Fibroblast of skin of scalp (primary cell): Measurements from ENCODE around the gene LAMB4.
A peak's percentile ranks its signal among the peaks of the same experiment; 100 is the strongest.

Experiments
- DNase-seq: peaks from one replicate; pipeline ENCODE4 v3.0.0-alpha.2; 2013

LAMB4 gene

DNA sequence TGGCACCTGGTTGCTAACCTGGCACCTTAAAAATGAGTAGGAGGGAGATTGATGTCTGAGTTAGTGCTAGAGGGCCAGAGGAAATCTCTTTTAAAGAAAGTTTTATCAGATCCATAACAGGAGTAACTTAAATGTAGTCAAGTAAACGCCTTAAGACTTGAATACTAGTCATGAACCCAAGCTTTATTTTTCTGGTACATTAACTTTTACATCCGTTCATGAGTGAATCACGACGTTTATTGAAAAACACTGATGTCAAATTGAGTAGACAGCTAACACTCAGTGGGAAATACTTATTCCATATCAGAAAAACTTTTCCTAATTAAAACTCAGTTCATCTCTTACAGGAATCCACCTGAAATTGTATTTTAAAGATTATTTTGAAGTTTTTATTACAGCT, 120.3 kb downstream of the LAMB4 start:
- no peak for DNase-seq

DNA sequence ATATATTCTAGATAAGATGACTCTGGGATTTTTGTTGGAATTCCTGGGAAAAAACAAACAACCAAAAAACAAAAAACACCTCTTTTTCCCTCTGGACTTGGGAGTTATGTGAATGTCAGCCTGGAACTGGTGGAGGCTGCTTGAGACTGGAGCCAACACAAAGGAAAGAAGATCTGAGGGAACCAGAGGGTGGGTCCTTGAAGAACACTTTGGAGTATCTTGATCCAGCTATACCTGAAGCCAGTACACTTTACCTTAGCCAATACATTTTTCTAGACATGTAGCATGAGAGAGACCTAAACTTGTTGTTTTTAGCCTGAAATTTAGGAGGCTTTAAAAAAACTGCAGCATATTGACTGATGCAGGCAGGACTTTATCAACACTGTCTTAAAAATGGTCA, 121.3 kb downstream of the LAMB4 start:
- no peak for DNase-seq

DNA sequence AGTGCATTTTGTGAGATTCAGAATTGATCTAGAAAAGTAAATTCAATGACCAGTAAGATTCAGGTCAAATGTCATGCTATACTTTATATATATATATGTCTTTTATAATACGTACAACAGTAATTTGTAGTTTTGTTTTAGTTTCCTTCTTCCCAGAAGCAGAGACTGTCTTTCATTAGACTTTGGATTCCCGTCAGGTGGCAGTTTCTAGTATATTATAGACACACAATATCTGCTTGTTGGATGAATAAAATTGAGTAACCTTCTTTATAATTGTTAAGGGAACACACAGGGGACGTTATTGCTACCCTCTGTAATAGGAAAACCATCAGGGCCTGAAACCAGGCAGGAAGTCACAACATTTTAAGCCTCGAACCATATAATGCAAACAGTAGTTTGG, 121.9 kb downstream of the LAMB4 start:
- no peak for DNase-seq

DNA sequence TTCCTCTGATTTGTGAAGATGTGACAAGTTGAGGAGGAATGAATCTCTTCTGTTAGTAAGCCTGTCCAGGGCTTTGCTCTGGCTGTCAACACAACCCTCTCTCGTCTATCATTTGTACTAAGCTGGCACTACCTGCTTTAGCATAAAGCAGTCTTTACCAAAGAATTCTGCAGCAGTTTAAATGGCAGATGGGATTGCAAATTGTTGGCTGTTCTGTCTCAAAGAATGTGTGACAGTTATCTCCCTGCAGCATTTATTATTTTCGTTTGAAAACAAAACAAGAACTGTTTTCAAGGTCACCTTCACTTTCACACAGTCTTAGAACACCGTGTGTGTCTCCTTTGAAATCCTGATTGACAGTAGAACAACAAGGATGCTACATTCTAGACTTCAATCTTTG, 122.4 kb downstream of the LAMB4 start:
- DNase-seq, result no peak

DNA sequence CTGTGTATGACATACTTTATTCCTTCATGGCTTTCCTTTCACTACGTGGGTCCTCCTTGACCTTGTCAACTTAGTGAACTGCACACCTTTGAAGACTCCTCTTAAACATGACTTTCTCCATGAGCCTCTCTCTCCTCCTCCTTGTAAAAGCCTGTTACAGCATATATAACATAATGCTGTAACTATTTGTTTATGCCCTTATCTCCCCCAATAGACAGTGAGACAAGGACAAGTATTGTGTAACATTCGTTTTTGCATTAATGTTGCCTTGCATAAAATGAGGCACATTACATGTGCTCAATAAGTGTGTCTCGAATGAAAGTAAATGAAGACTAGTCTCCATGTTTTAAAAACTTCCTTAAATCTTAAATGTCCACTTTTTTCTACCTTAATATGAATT, 122.9 kb downstream of the LAMB4 start:
- no peak for DNase-seq

DNA sequence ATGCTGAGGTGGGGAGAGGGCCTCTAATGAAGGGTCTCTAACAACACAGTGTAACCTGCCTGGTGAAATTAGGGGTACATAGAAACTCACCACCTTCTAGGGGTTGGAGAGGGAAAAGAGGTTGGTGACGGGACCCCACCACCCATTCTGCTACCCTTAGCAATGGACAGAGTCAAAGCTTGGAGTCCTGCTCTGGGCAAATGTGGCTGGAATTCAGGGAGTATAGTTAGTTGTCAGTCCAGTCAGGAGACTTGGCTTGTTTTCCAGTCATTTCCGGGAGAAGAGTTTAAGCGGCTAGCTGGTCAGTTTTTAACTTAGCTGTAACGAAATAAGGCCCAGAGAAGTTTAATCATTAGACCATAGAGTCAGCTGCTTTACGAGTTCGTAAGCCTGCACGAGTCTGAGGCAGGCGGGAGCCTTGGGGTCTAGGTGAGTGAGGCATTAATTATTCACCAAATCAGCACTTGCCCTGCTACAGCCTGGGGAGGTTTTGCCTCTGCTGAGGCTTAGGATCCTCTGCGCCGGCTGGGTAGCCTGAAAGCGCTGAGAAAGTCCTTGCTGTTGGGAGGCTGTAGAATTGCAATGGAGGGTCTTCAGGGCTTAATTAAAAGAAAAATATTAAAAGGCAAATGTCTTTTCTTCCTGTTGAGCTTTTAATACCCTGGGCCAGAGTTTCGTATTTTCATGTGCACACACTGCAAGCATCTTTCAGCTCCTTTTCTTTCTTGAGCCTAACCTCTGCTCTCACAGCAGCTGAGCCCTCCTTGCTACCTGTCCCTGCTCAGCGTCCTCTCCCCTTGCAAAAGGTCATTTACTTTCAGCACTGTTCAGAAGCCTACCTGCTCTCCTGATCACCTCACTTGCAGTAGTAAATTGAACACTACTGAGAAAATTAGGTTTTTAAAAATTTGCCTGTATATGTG, 125.7 kb downstream of the LAMB4 start:
- no peak for DNase-seq

DNA sequence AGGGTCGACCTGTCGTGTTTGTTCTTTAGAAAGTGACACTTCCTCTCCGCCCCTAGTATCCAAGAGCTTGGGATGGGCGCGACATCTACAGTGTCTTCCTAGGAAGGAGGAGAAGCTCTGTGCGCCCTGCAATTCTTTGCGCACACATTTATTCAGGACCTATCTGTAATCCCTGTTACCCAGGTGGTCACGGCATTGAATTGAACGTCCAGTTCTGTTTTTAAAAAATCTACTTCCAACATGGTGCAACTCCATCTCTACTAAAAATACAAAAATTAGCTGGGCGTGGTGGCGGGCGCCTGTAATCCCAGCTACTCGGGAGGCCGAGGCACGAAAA, 126.6 kb downstream of the LAMB4 start:
- no peak for DNase-seq

DNA sequence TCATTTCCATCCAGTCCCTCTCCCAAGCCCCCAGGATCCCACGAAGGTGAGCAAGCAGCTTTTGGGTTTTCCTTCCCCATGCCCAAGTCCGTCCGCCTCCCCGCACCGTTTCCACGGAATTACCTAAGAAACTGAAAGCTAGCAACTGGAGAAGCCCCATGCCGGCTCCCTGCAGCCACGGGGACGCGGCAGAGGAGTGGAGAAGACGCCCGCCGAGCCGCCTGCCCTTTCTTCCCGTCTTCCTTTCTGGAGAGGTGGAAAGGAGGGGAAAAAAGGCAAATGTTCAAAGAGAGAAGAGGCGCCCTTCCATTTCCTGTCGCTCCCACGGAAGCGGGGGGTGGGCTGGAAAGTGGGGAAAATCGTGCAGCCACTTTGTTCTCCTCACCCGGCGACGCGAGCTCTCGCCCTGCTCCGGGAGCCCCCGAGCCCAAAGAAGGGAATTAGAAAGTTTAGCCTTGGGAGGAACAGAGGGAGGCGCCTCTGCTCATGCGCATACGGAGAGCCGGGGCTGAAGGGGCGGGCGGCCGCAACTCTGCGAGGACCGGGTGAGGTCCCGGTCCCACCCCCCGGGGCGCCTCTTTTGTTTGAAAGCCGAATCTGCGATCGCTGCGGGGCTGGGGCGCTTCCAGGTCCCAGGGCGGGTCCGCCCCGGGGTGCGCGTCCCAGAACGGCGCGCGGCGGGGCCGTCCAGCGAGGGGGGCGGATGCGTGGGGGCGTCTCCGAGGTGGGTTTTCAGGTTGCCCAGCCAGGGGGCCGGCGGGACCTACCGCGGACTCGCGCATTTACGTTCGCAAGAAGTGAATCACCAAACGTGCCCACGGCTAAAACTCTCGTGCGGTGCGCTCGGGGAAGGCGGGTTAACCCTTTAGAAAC, 127.2 kb downstream of the LAMB4 start, which contains the start of gene LAMB1:
Gene LAMB1 (minus strand): TSS at position 436 of the 873 bp plus-strand sequence. CDS start 276 bp downstream, at position 160.
- DNase-seq, result peak; percentile 85

DNA sequence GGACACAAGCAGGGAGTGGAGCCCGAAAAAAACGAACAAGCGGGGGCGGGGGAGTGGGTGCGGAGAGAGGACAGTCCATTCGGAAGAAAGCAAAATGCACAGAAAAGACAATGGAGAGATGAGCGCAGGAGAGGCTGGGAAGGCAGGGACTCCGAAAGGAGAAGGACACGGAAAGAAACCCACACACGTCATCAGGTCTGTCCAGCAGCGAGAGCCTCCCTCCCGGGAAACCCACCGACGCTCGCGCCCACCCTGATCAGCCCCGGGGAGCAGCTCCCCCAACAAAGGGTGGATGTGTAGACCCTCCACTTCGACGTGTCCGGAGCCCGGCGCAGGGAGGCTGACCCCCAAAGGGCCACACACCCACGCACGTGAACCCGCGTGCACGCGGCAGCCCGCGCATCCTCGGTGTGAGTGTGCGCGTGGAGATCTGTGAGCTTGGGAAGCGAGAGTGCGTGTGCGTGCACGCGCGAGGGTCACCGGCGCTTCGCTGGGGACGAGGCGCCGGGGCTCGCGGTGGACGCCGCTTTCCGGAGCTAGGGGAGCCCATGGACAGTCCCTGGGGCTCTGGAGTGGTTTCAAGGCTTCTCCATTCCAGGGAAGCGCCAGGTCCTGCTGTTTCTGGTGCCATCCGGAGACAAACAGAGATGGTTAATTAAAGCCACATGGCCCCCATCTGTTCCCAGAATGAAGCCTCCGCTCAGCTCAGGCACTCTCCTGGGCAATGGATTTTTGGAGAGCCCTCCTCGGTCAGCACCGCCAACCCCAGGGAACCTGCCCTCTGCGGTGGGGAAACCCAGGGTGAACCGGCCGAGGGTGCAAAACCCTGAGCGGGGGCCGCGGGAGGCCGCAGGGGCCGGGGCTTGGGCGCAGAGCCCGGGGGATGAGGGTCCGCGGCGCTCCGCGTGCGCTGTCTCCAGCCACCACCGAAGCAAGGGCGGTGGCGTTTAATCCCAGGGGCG, 128.1 kb downstream of the LAMB4 start:
- peak; percentile 81 for DNase-seq

DNA sequence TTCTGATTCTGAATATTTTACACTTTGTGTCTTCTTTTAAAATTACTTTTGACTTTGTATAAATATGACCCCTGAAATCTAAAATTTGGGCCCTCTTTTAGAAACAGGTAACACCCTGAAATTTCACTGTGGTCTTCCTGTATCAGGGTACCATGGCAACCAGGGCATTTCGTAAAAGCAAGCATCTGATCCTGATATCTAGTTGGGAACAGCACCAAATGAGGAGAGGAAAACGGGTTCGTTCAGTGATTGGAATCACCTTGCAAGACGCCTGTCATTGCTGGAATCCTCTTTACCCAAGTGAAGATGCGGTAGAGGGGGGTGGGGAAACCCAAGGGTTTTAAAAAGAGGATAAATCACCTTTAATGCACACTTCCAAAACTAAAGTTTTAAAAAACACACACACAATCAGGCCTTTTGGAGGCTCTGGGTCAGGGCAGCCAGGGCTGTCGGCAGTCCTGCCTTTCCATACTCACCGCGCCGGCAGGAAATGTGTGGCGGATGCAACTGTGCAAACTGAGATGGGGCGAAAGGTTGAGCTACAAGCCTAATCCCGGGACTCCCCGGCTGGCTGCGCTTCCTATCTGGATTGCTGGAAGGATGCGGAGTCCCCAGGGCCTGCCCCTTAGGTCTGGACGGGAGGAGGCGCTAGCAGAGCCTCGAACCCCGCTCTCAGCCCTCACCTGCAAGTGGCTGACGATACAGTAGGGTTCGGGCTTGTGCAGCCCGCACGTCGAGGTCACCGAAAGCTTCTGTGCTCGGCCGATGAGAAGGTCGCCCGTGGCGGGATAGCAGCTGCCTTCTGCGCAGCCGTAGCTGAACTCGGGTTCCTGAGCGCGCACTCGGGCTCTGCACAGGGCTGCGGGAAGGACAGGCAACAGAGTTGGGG, 129.0 kb downstream of the LAMB4 start:
- peak; percentile 46 for DNase-seq

DNA sequence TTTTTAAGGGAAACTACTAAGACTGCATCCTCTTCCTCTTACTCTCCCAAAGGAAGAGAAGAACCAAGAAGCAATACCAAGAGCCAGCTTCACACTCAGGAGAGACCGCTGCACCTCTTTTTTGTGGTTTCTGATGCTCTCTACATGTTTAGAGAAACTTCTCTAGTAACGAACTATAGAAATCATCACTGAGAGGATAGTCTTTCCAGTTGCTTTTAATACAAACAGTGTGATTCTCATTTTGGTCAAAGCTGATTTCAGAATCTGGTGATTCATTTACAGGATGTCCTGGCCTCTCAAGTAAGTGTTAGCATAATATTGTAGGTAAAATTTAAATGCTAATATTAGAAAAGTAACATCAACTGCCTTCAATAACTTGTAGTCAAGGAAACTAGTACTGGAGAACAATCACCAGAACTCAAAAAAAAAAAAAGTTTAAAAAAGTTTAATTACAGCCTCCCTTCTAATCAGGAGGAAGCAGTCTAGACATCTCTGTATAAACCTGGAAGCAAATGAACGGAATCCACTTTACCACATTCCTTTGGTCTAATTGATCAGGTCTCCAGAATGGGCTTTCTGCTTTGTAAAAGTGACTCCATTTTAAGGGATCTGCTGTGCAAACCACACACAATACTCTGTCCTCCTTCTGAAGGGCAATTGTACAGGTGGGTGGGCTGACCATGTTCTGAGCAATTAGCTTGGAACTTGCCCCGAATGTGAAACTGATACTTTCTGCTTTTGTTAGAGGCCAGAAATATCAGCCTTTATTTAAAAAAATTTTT, 130.2 kb downstream of the LAMB4 start:
- DNase-seq, result peak; percentile 40

DNA sequence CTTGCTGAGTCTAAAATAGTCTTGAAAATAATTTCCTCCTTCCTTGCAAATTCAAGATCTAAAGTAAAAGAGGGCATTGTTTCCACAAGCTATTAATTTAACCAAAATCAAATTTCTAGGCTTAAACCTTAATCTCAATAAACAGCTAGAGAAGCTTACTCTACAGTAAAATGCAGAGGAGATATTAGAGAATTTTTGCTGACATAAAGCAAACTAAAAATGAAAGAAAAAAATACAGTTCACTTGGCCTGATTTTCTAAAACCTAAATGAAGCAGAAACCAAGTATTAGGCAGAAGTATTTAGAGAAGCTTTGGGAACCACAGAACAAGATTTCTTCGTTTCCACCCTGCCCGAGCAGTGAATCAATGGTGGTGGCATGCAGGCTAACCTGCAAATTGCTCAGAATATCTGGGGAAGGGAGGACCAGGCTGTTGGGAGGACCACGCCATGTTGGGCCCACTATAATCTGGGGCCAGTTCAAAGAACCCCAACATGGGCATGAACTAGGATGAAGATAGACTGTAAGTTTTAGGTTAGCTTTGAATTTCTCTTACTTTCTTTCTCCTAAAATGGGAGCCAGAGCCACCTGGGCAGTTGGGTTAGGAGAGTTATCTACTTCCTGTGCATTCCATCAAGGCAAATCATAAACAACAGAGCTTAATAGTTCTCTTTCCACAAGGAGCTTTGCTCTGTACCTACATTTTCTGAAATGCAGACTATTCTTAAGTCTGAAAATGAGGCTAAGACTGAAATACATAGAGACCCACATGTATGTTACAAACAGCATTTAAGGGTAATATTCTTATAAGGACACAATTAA, 131.3 kb downstream of the LAMB4 start:
- DNase-seq, result no peak

DNA sequence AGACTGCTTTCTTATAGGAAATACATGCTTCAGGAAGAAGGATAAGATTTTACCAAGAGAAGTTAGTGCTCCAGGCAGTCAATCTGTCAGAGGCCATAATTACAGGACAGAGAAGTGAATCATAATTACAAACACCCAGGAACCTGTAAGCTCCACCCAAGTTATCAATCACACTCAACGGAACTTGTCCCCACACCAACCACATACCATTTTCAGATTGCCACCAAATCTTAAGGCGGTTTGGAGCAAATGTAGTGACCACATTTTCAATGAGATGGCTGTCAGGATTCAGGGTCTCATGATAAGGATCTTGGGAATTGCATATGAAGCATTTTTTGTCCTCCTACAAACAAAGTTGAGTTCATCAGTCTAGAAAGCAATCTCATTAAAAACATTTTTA, 132.0 kb downstream of the LAMB4 start:
- no peak for DNase-seq

DNA sequence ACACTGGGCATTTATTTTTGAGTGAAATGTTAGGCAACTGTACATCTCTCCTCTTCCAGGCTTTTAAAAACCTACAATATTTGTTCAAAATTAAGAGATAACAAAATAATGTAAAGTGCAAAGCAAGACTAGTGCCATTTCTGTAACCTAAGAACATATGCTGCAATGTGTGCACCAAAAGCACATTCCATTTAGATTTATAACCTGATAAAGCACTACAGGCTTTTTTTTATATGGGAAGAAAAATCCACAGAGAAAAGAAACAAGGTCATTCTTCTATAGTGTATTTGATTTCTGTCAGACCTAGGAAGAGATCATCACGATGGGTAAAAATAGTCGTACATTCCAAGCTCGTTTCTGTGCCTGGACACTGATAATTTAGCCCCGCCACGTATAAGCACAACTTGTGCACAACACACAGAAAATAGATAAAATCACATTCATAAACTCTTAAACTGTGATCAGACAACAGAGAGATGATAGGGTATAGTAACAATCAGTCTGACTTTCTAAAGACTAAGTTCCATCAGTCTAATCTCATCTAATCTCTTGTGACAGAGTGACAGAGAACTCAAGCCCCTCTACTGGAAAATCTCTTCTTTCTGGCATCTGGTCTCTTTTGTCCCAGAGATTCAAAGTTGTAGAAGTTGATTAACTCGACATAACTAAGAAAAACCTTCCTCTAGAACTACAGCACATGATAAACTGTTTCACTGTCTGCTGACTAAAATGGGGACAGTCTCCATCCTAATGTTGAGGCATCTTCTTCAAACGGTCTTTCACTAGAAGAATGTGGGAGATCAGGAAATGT, 133.9 kb downstream of the LAMB4 start:
- peak; percentile 69 for DNase-seq

DNA sequence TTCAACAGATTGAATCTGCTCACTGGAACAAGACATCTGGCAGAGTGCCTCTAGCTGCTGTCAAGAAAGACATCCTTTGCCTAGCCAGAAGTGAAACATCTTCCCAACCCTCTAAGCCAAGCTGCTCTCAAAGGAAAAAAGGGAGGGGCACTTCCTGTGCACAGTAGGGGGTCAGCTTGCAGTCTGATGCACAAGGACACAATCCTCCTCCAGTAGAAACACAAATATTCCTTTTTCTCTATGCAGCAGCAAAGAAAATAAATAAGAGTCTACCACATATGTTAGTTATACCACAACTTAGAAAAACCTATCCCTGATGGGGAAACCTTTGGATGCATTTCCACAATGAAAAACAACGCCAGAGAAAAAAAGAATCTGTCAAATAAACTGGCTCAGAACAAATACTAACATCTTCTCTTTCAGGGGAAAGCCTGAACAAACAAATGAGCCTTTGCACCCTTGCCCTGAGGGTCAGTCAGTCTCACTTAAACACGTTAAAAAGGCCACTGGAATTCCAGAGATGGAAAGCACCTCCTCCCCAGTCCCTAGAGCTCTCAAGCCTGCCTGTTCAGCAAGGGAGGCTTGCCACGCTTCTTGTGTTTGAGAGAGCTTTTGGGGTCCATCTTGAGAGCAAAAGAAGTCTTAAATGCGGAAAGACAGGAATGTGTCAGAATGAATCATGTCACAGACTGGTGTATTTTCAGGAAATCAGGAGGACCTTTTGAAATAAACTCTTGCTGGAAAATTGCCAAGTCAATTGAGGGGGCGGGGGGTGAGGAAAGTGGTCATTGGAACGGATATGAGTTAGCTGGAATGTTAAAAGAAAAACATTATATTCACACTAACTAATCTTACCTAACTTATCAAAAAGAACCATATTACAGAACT, 134.7 kb downstream of the LAMB4 start:
- DNase-seq, result peak; percentile 96

DNA sequence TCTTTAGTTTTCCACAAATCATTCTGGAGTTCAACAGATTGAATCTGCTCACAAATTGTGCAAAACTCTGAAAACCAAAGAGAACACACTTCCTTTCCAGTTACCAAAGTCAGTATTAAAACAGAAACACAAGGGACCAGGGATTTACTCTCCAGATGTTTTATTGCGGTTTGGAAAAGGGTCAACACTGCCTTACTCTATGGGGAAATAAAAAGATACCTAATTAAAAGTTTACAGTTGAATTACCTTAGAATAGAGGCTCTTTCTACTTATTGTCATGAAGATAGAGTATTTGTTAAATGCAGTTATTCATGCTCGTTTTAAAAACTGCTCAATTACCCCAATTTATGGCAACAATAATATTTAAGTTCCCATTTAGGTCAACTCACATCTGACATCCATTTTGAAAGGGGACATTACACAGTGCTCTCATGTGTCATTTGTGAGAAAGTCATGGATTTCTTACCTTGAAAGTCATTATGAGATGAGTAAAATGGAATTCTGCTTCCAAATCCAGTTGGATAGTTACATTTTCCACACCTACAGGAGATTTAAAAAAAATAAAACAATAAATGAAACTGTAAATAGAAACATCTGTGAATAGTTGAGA, 135.6 kb downstream of the LAMB4 start:
- DNase-seq, result no peak

DNA sequence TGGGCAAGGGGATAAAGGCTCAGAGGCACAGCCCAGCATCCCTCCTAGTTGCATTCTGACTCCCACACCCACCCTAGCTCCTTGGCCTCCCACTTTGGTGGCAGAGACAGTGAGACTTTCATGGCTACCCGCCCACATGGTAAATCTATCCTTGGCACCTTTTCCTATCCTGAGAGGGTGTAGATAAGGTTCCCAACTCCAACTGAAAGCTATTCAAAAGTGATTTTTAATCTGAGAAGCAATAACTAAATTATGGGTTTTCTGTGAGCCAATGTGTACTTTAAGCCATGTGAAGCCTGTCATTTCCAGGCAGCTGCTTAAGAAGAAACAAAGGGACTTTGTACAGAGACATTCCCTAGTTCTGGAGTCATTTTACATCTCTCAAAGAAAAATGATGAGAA, 136.3 kb downstream of the LAMB4 start:
- no peak for DNase-seq
